Measurements from ENCODE around the gene PTPRJ. TPM values are rescaled to one million over a fixed set of nuclear protein-coding genes. Genes with fewer than 3 reads are reported as not detected.

Gene PTPRJ
- total and polyA plus RNA-seq, 2 of the 13 experiments (the other 11 are each of a cell fraction or from before 2014, with no cell fraction given), result 1.0 to 1.2 TPM

- TF ChIP-seq ZNF768 (CRISPR knock-in tag; IDR thresholded peaks at IDR 0.05) (peak; percentile 77), PBX2 (CRISPR knock-in tag; IDR thresholded peaks at IDR 0.05) (no peak), SRSF9 (IDR thresholded peaks at IDR 0.05; ENCODE audit: borderline replicate concordance, insufficient read depth, low read depth, low read length, poor library complexity, severe bottlenecking) (no peak), TBX2 (CRISPR knock-in tag; IDR thresholded peaks at IDR 0.05; ENCODE audit: borderline replicate concordance) (no peak), MED13 (CRISPR knock-in tag; IDR thresholded peaks at IDR 0.05) (no peak), ZNF614 (CRISPR knock-in tag; IDR thresholded peaks at IDR 0.05; ENCODE audit: borderline replicate concordance) (no peak)
Measured at GRCh38 chr11:48056325-48057183, 76.2 kb downstream of the PTPRJ start (continued).

- no peaks in the 10 kb centered on the region for H3K36me3 ChIP-seq (replicated peaks in 1 of 2; ENCODE audit: control insufficient read depth in 1 of 2, insufficient read depth in 2 of 2, low read length in 2 of 2)
- no peak for ATAC-seq
- H4K20me1 ChIP-seq (ENCODE audit: insufficient read depth, low read length), result no peaks in the 10 kb centered on the region
- H3K4me2 ChIP-seq (ENCODE audit: low read depth, low read length), result no peak overlapping the region
- FAIRE-seq, result no peak
- H3K27ac ChIP-seq (ENCODE audit: extremely low read length, insufficient read depth, low read length), result no peak overlapping the region
- no peaks in the 10 kb centered on the region for H3K79me2 ChIP-seq (ENCODE audit: insufficient read depth, low read length)
- intact Hi-C loops (cut with micrococcal nuclease; ENCODE audit: unreplicated experiment) (no loop called here), in situ Hi-C loops (cut with HindIII; ENCODE audit: extremely low pct_ligation_motif_present, low pct_unique_long_range_greater_than_20kb) (no loop called here)
- CTCF ChIA-PET (ENCODE audit: low intra/inter-chr PET ratio, low total read pairs), result no interaction called here
- WGBS (ENCODE audit: low lambda C conversion rate), result 92% methylated on average over 2 of the region's 2 CpGs
- no peak overlapping the region for H3K4me3 ChIP-seq (replicated peaks in 1 of 3; ENCODE audit: insufficient read depth in 1 of 3, low read depth in 2 of 3, low read length in 3 of 3)
- no peak for TF ChIP-seq PAF1 (CRISPR knock-in tag; IDR thresholded peaks at IDR 0.05)
- TF ChIP-seq ZNF414 (CRISPR knock-in tag; IDR thresholded peaks at IDR 0.05), result no peak
- no peak for TF ChIP-seq ZNF629 (CRISPR knock-in tag; conservative IDR thresholded peaks at IDR 0.05)
- no peak for TF ChIP-seq ZNF496 (CRISPR knock-in tag; IDR thresholded peaks at IDR 0.05; ENCODE audit: insufficient replicate concordance)
- no peak for TF ChIP-seq EEA1 (CRISPR knock-in tag; IDR thresholded peaks at IDR 0.05; ENCODE audit: borderline replicate concordance)
- no peak for TF ChIP-seq ZBTB7B (CRISPR knock-in tag; IDR thresholded peaks at IDR 0.05)
- no peak for TF ChIP-seq RXRB (CRISPR knock-in tag; IDR thresholded peaks at IDR 0.05; ENCODE audit: borderline replicate concordance)
- no peak for TF ChIP-seq ZBTB20 (CRISPR knock-in tag; IDR thresholded peaks at IDR 0.05; ENCODE audit: borderline replicate concordance, low read depth)
- no peak for TF ChIP-seq ZNF670 (CRISPR knock-in tag; IDR thresholded peaks at IDR 0.05; ENCODE audit: borderline replicate concordance)
- H3K27me3 ChIP-seq (ENCODE audit: control insufficient read depth in 1 of 2, insufficient read depth in 2 of 2, low read length in 2 of 2), result no peaks in the 10 kb centered on the region
- no peak overlapping the region for H2AFZ ChIP-seq (ENCODE audit: low read length)
- no peaks in the 10 kb centered on the region for H3K9me3 ChIP-seq (ENCODE audit: low read length)
- H3K9ac ChIP-seq (ENCODE audit: insufficient read depth, low read depth, low read length), result no peak overlapping the region
- DNase-seq (ENCODE audit: low spot score), result no peak
- BruUV-seq (replicated peaks), result no TSS peak
- POLR2A ChIA-PET, result no interaction called here
- peaks cover 25% of the 10 kb centered on the region for H3K4me1 ChIP-seq (ENCODE audit: insufficient read depth, low read length)
Measured at GRCh38 chr11:48058064-48058463, 77.7 kb downstream of the PTPRJ start.
